Epithelial cell of umbilical artery (primary cell): Measurements from ENCODE around the gene STIL. TPM values are rescaled to one million over a fixed set of nuclear protein-coding genes. Genes with fewer than 3 reads are reported as not detected.

Source experiments
- total RNA-seq: library from RNA; depleted of rRNA; stranded (reverse); fragments of >200 nt; gene quantifications from 2 replicates; pipeline ENCODE4 v1.2.3, GENCODE V29; 2014

The STIL gene
- 6.8 and 11.2 TPM in 2 replicates for total RNA-seq

GRCh38 chr1:47313915-47314664, at the start of gene STIL:
Gene STIL (minus strand): TSS chr1:47314147. CDS start chr1:47310319, 3,828 bp downstream.

GRCh38 chr1:47333578-47333921, 19.6 kb upstream of the STIL start, which contains the start of gene CMPK1:
Gene CMPK1 (plus strand): TSS chr1:47333790. CDS start chr1:47333946, 156 bp downstream.

GRCh38 chr1:47232187-47232874, 81.6 kb downstream of the STIL start, which contains the start of gene TAL1:
Gene TAL1 (minus strand): TSS chr1:47232225. CDS start chr1:47225888, 6,337 bp downstream.

Other genes with a start within 250 kb of the STIL start
- gene CYP4Z1, start 246.9 kb downstream of the STIL start, total RNA-seq = not detected in 2 replicates
- not detected in 2 replicates for gene CYP4A22, start 176.7 kb downstream of the STIL start, total RNA-seq
- gene PDZK1IP1, start 124.1 kb downstream of the STIL start, total RNA-seq = not detected in 2 replicates
- 20.5 and 39.8 TPM in 2 replicates for gene TAL1, start 81.9 kb downstream of the STIL start, total RNA-seq
- 108 and 119 TPM in 2 replicates for gene CMPK1, start 19.6 kb upstream of the STIL start, total RNA-seq
- not detected in 2 replicates for gene FOXE3, start 102.1 kb upstream of the STIL start, total RNA-seq
- under 0.01 TPM in 1 of 2 replicates, not detected in the other for gene FOXD2, start 123.9 kb upstream of the STIL start, total RNA-seq